ENCODE results near the gene MYO3B.

GRCh38 chr2:170500104-170500503 lies 322.2 kb downstream of the MYO3B start:
- TF ChIP-seq, protein P1, sequence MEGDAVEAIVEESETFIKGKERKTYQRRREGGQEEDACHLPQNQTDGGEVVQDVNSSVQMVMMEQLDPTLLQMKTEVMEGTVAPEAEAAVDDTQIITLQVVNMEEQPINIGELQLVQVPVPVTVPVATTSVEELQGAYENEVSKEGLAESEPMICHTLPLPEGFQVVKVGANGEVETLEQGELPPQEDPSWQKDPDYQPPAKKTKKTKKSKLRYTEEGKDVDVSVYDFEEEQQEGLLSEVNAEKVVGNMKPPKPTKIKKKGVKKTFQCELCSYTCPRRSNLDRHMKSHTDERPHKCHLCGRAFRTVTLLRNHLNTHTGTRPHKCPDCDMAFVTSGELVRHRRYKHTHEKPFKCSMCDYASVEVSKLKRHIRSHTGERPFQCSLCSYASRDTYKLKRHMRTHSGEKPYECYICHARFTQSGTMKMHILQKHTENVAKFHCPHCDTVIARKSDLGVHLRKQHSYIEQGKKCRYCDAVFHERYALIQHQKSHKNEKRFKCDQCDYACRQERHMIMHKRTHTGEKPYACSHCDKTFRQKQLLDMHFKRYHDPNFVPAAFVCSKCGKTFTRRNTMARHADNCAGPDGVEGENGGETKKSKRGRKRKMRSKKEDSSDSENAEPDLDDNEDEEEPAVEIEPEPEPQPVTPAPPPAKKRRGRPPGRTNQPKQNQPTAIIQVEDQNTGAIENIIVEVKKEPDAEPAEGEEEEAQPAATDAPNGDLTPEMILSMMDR (IDR thresholded peaks at IDR 0.05) = no peak
- no peak for TF ChIP-seq POLR2AphosphoS5 (IDR thresholded peaks at IDR 0.05)

Measured in sigmoid colon (tissue), 4 donors.